CD14-positive monocyte (primary cell): ENCODE results near the gene CDKAL1. TPM values are rescaled to one million over a fixed set of nuclear protein-coding genes. Genes with fewer than 3 reads are reported as not detected.

Experiments used
- DNase-seq, 3 donors: peaks; one replicate each; pipeline ENCODE4 v3.0.0-alpha.2; 2011 to 2022
- H2AFZ ChIP-seq: 2 replicates; pipeline ENCODE4 v1.6.0; 2012; ENCODE audit warnings: mild to moderate bottlenecking, low read depth, low read length, inconsistent platforms; ENCODE audit not compliant: insufficient read depth, poor library complexity, severe bottlenecking
- H3K27ac ChIP-seq, 2 donors: 1 replicate in 1 of 2; 2 replicates in 1 of 2; pipeline ENCODE4 v1.5.1; 2012 to 2013; ENCODE audit warnings: low read length in 2 of 2, control low read depth in 1 of 2, inconsistent platforms in 1 of 2, low read depth in 1 of 2, mild to moderate bottlenecking in 1 of 2
- H3K27me3 ChIP-seq, 2 donors: one replicate each; pipeline versions ENCODE4 v1.6.0 to v1.6.1; 2011 to 2013; ENCODE audit warnings: low read length in 2 of 2; ENCODE audit not compliant: control insufficient read depth in 2 of 2, insufficient read depth in 2 of 2
- H3K36me3 ChIP-seq, 2 donors: replicated peaks in 1 of 2; 1 replicate in 1 of 2; 2 replicates in 1 of 2; pipeline versions ENCODE4 v1.5.1 to v1.6.1; 2012 to 2013; ENCODE audit warnings: low read length in 2 of 2, control low read depth in 1 of 2, inconsistent platforms in 1 of 2, mild to moderate bottlenecking in 1 of 2; ENCODE audit not compliant: insufficient read depth in 2 of 2, control insufficient read depth in 1 of 2
- H3K4me1 ChIP-seq, 2 donors: 1 replicate in 1 of 2; 2 replicates in 1 of 2; pipeline versions ENCODE4 v1.5.1 to v1.6.1; 2012 to 2013; ENCODE audit warnings: low read length in 2 of 2, control low read depth in 1 of 2, inconsistent platforms in 1 of 2, mild to moderate bottlenecking in 1 of 2, moderate library complexity in 1 of 2; ENCODE audit not compliant: insufficient read depth in 2 of 2, control insufficient read depth in 1 of 2
- H3K4me2 ChIP-seq: replicated peaks from 2 replicates; pipeline ENCODE3; 2012; ENCODE audit warnings: low read length, moderate library complexity, mild to moderate bottlenecking; ENCODE audit not compliant: poor library complexity, severe bottlenecking; ENCODE audit errors: extremely low read depth
- H3K4me3 ChIP-seq, 3 experiments: fragments of 200-600 bp in 1 of 3; sonication (generic) in 1 of 3; replicated peaks in 1 of 3; 1 replicate in 2 of 3; 2 replicates in 1 of 3; pipeline ENCODE4 v1.5.1; 2011 to 2013; ENCODE audit warnings: low read length in 3 of 3, mild to moderate bottlenecking in 3 of 3, control low read depth in 2 of 3, low read depth in 2 of 3, inconsistent platforms in 1 of 3, moderate library complexity in 1 of 3
- H3K79me2 ChIP-seq: 2 replicates; pipeline ENCODE4 v1.6.0; 2012; ENCODE audit warnings: mild to moderate bottlenecking, control low read depth, inconsistent platforms, low read length, moderate library complexity; ENCODE audit not compliant: insufficient read depth
- H3K9ac ChIP-seq: 2 replicates; pipeline ENCODE4 v1.6.0; 2017; ENCODE audit warnings: low read length, mild to moderate bottlenecking; ENCODE audit not compliant: insufficient read depth, poor library complexity, severe bottlenecking
- H3K9me3 ChIP-seq, 2 donors: replicated peaks in 1 of 2; 1 replicate in 1 of 2; 2 replicates in 1 of 2; pipeline versions ENCODE4 v1.5.1 to v1.6.1; 2012 to 2013; ENCODE audit warnings: low read length in 2 of 2, control low read depth in 1 of 2; ENCODE audit not compliant: control insufficient read depth in 1 of 2, insufficient read depth in 1 of 2
- H4K20me1 ChIP-seq: 2 replicates; pipeline ENCODE4 v1.6.0; 2012; ENCODE audit warnings: mild to moderate bottlenecking, low read length, control low read depth, moderate library complexity; ENCODE audit not compliant: insufficient read depth
- H3K27ac Mint-ChIP-seq, 7 donors: one replicate each; pipeline ENCODE4 v1.8.0; 2020; ENCODE audit warnings: mild to moderate bottlenecking in 7 of 7, mixed read lengths in 7 of 7, moderate library complexity in 6 of 7, inconsistent platforms in 2 of 7
- H3K27me3 Mint-ChIP-seq, 3 donors: one replicate each; pipeline ENCODE4 v1.8.0; 2021 to 2022; ENCODE audit warnings: low read depth in 3 of 3, mild to moderate bottlenecking in 3 of 3, mixed read lengths in 3 of 3, moderate library complexity in 3 of 3, inconsistent platforms in 1 of 3
- H3K36me3 Mint-ChIP-seq, 2 donors: one replicate each; pipeline ENCODE4 v1.8.0; 2020; ENCODE audit warnings: mixed read lengths in 2 of 2, inconsistent platforms in 1 of 2, mild to moderate bottlenecking in 1 of 2
- H3K4me1 Mint-ChIP-seq: one replicate; pipeline ENCODE4 v1.8.0; 2020; ENCODE audit warnings: mild to moderate bottlenecking, mixed read lengths
- H3K4me3 Mint-ChIP-seq, 2 donors: one replicate each; pipeline ENCODE4 v1.8.0; 2020; ENCODE audit warnings: mild to moderate bottlenecking in 2 of 2, mixed read lengths in 2 of 2, moderate library complexity in 1 of 2
- H3K9me3 Mint-ChIP-seq, 7 donors: one replicate each; pipeline ENCODE4 v1.8.0; 2020 to 2022; ENCODE audit warnings: mixed read lengths in 7 of 7, mild to moderate bottlenecking in 6 of 7, moderate library complexity in 6 of 7, inconsistent platforms in 2 of 7
- WGBS: methylation state at CpG from one replicate; pipeline ENCODE4 v1.1.5; 2013; ENCODE audit warnings: missing lambda C conversion rate; ENCODE audit not compliant: insufficient coverage; 5-methylcytosine and 5-hydroxymethylcytosine counted together
- intact Hi-C, 2 donors: fragments of 100-400 bp; cut with micrococcal nuclease; formaldehyde crosslinking; loops; one replicate each; pipeline versions ENCODE4 v1.15.0 to v1.15.1; 2023
- polyA plus RNA-seq, 3 donors: library from polyadenylated mRNA; depleted of rRNA in 1 of 3; unstranded in 2 of 3; stranded (reverse) in 1 of 3; fragments of 300-500 nt in 2 of 3; fragments of >200 nt in 1 of 3; fragmentation: Illumina TruSeq in 2 of 3; gene quantifications; 1 replicate in 2 of 3; 2 replicates in 1 of 3; pipeline ENCODE4 v1.2.3, GENCODE V29; 2012 to 2021
- TF ChIP-seq, protein P1 (sequence below): fragments of 200-600 bp; IDR thresholded peaks from one replicate; pipeline ENCODE4 v1.8.0; 2022; ENCODE audit warnings: antibody characterized with exemption, mild to moderate bottlenecking

The CDKAL1 gene
- polyA plus RNA-seq, 3 donors = 3.2 to 12.4 (median 8.3) TPM

DNA sequence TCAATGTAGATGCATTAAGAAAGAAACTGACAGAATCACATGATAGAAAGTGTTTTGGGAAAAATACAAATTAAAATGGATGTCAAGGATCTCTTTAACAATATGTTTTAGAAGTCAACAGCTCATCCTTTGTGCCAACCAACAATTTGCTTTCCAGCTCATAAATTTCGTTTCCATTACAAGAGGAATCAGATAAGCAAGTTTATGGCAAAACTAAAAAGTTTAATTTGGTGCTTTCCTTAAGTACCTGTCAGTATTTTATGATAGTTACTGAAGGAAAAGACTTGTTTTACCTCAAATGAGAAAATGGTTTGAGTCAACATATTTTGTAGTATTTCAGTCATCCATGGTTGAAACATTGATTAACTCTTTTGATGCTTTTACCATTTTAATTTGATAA, 130.0 kb downstream of the CDKAL1 start:
- no peak overlapping the region for H3K27ac ChIP-seq
- no peaks in the 10 kb centered on the region for H3K27me3 Mint-ChIP-seq
- no peak overlapping the region for H3K27ac Mint-ChIP-seq
- no peak overlapping the region for H3K4me3 ChIP-seq
- H3K4me1 ChIP-seq = no peaks in the 10 kb centered on the region
- H3K36me3 Mint-ChIP-seq = peaks cover 0 to 2% of the 10 kb centered on the region in 2 donors
- H3K9me3 Mint-ChIP-seq = no peaks in the 10 kb centered on the region
- H3K36me3 ChIP-seq = no peaks in the 10 kb centered on the region
- TF ChIP-seq, protein P1, sequence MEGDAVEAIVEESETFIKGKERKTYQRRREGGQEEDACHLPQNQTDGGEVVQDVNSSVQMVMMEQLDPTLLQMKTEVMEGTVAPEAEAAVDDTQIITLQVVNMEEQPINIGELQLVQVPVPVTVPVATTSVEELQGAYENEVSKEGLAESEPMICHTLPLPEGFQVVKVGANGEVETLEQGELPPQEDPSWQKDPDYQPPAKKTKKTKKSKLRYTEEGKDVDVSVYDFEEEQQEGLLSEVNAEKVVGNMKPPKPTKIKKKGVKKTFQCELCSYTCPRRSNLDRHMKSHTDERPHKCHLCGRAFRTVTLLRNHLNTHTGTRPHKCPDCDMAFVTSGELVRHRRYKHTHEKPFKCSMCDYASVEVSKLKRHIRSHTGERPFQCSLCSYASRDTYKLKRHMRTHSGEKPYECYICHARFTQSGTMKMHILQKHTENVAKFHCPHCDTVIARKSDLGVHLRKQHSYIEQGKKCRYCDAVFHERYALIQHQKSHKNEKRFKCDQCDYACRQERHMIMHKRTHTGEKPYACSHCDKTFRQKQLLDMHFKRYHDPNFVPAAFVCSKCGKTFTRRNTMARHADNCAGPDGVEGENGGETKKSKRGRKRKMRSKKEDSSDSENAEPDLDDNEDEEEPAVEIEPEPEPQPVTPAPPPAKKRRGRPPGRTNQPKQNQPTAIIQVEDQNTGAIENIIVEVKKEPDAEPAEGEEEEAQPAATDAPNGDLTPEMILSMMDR = no peak
- WGBS = no CpG with 5 or more reads among the region's 1 CpG
- peaks cover 6% of the 10 kb centered on the region for H3K4me1 Mint-ChIP-seq
- DNase-seq = no peak
- no peaks in the 10 kb centered on the region for H4K20me1 ChIP-seq
- no peaks in the 10 kb centered on the region for H3K9me3 ChIP-seq
- no peaks in the 10 kb centered on the region for H3K79me2 ChIP-seq
- H3K27me3 ChIP-seq = no peaks in the 10 kb centered on the region
- no peak overlapping the region for H2AFZ ChIP-seq
- no peak overlapping the region for H3K4me2 ChIP-seq
- intact Hi-C loops = no loop called here
- H3K9ac ChIP-seq = no peak overlapping the region
- H3K4me3 Mint-ChIP-seq = no peak overlapping the region

DNA sequence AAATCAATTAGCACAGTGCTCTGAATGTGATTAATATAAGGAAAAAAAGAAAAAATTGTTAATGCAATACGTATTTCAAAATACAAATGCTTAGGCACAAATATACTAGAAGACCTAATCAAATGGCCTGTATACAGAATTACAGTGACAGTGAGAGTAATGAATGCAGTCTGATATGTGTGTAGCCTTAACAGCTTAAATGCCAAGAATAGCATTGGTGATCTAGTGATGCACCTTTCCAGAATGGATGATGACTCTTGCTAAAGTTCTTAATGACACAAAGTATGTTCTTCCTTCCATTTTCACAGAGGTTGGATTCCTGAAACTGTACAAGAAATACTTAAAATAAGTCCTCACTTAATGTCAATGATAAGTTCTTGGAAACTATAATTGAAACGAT, 131.0 kb downstream of the CDKAL1 start:
- Histone ChIP-seq H3K27ac (no peak overlapping the region), H3K9ac (no peak overlapping the region), H3K36me3 (no peaks in the 10 kb centered on the region), H3K4me1 (no peaks in the 10 kb centered on the region), H3K4me2 (no peak overlapping the region), H3K9me3 (no peaks in the 10 kb centered on the region), H4K20me1 (no peaks in the 10 kb centered on the region), H2AFZ (no peak overlapping the region), H3K4me3 (no peak overlapping the region), H3K79me2 (no peaks in the 10 kb centered on the region), H3K27me3 (no peaks in the 10 kb centered on the region)
- Mint-ChIP-seq H3K4me3 (no peak overlapping the region), H3K27me3 (no peaks in the 10 kb centered on the region), H3K4me1 (peaks cover 2% of the 10 kb centered on the region), H3K36me3 (peaks cover 0 to 2% of the 10 kb centered on the region in 2 donors), H3K27ac (no peak overlapping the region), H3K9me3 (no peaks in the 10 kb centered on the region)
- TF ChIP-seq, protein P1 = no peak
- WGBS = no CpG with 5 or more reads among the region's 2 CpGs
- DNase-seq = no peak
- intact Hi-C loops = no loop called here
